ENCODE results near the gene SPESP1.

DNA sequence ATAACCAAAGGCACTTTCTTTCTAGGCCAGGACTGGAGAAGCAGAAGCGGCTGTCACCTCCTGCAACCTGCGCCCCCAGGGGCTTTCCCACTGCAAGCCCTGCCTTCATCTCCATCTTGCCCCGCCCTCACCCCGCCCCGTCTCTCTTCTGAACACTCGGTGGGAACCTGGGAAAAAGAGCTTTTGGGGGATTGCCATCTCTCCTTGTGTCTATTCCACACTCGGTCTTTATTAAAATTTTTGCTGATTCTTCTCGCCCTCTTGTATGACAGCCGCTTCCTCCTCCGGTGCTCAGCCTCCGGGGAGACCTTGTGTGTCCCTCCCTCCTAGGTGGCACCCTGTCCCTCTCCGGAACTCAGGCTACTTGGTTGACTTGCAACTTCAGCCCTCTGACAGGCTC is 41.9 kb upstream of the SPESP1 start:
- TF ChIP-seq POLR2A (IDR thresholded peaks at IDR 0.05) = no peak
- TF ChIP-seq, protein P1, sequence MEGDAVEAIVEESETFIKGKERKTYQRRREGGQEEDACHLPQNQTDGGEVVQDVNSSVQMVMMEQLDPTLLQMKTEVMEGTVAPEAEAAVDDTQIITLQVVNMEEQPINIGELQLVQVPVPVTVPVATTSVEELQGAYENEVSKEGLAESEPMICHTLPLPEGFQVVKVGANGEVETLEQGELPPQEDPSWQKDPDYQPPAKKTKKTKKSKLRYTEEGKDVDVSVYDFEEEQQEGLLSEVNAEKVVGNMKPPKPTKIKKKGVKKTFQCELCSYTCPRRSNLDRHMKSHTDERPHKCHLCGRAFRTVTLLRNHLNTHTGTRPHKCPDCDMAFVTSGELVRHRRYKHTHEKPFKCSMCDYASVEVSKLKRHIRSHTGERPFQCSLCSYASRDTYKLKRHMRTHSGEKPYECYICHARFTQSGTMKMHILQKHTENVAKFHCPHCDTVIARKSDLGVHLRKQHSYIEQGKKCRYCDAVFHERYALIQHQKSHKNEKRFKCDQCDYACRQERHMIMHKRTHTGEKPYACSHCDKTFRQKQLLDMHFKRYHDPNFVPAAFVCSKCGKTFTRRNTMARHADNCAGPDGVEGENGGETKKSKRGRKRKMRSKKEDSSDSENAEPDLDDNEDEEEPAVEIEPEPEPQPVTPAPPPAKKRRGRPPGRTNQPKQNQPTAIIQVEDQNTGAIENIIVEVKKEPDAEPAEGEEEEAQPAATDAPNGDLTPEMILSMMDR (IDR thresholded peaks at IDR 0.05) = no peak

All from prostate gland (tissue), 2 donors.